IPS-11a (cell line): ENCODE results near the gene SETD1A.

ENCODE experiments used
- H3K4me3 ChIP-seq: one replicate; pipeline ENCODE4 v1.5.1; 2013; ENCODE audit warnings: low read depth, low read length, control low read depth

SETD1A gene

GRCh38 chr16:30980434-30980833 is 22.9 kb downstream of the SETD1A start:
- no peak overlapping the region for H3K4me3 ChIP-seq

GRCh38 chr16:30980959-30981358 is 23.4 kb downstream of the SETD1A start:
- H3K4me3 ChIP-seq = no peak overlapping the region

- no peak overlapping the region for H3K4me3 ChIP-seq
These were observed 25.2 kb downstream of the SETD1A start for GRCh38 chr16:30982548-30983288.

- no peak overlapping the region for H3K4me3 ChIP-seq
These were observed 25.8 kb downstream of the SETD1A start for GRCh38 chr16:30983289-30983889.

- H3K4me3 ChIP-seq = no peak overlapping the region
These were observed 26.5 kb downstream of the SETD1A start for GRCh38 chr16:30983898-30984610.

- H3K4me3 ChIP-seq = peak within 1 kb of the TSS; percentile 20
These were observed 27.3 kb downstream of the SETD1A start, which contains the start of gene HSD3B7 for GRCh38 chr16:30984669-30985400. Gene HSD3B7, plus strand, starts transcription at chr16:30985207. Its CDS starts 452 bp downstream, at chr16:30985659.

GRCh38 chr16:30985401-30986128 is 28.0 kb downstream of the SETD1A start:
- H3K4me3 ChIP-seq = peak overlapping the region; percentile 20

- no peak overlapping the region for H3K4me3 ChIP-seq
These were observed 28.8 kb downstream of the SETD1A start for GRCh38 chr16:30986129-30986991.

GRCh38 chr16:30987581-30988190 is 30.1 kb downstream of the SETD1A start:
- no peak overlapping the region for H3K4me3 ChIP-seq

GRCh38 chr16:30989469-30990047 is 32.0 kb downstream of the SETD1A start:
- H3K4me3 ChIP-seq = no peak overlapping the region

- H3K4me3 ChIP-seq = no peak overlapping the region
These were observed 32.6 kb downstream of the SETD1A start for GRCh38 chr16:30990105-30990504.

GRCh38 chr16:30991052-30991451 is 33.5 kb downstream of the SETD1A start:
- H3K4me3 ChIP-seq = no peak overlapping the region

GRCh38 chr16:30992276-30992780 is 34.8 kb downstream of the SETD1A start:
- H3K4me3 ChIP-seq = no peak overlapping the region

GRCh38 chr16:30992931-30993816 is 35.6 kb downstream of the SETD1A start:
- no peak overlapping the region for H3K4me3 ChIP-seq

- no peak overlapping the region for H3K4me3 ChIP-seq
These were observed 38.4 kb downstream of the SETD1A start for GRCh38 chr16:30995927-30996323.

GRCh38 chr16:30996324-30996984 is 38.9 kb downstream of the SETD1A start:
- H3K4me3 ChIP-seq = peak overlapping the region; percentile 46
